Left lobe of liver (tissue), 2 donors: ENCODE data around the gene PRM2. TPM values are rescaled to one million over a fixed set of nuclear protein-coding genes. Genes with fewer than 3 reads are reported as not detected.
A peak's percentile ranks its signal among the peaks of the same experiment; 100 is the strongest.
"Not testable (repeated sequence)": the region's sequence is repeated elsewhere in the genome, so short reads cannot be mapped to it uniquely, and the experiment has no call there.

Experiments used
- ATAC-seq: fragments of 200-7000 bp; cut with Tn5 transposase; one replicate; pipeline ENCODE4 v1.9.1; 2020; ENCODE audit warnings: mild to moderate bottlenecking, moderate library complexity
- DNase-seq: peaks from one replicate; pipeline ENCODE4 v3.0.0-alpha.2; 2020; ENCODE audit warnings: low spot score
- total RNA-seq: library from RNA; stranded (reverse); gene quantifications from one replicate; pipeline ENCODE4 v1.2.1, GENCODE V29; 2021
- donor health status: DM: no; HTN: no; CAD: no; lungs with moderate emphysema.
- donor health status: DM: no; HTN: yes; CAD: no.

PRM2 gene
- total RNA-seq, 1 donor from 2014 or later, result not detected

- DNase-seq, result no peak
- ATAC-seq, result peak; percentile 12
Measured at GRCh38 chr16:11307639-11308492, 31.6 kb upstream of the PRM2 start.

GRCh38 chr16:11306997-11307638, 30.8 kb upstream of the PRM2 start:
- DNase-seq (peak; percentile 66), ATAC-seq (peak; percentile 86)

GRCh38 chr16:11306381-11306780, 30.1 kb upstream of the PRM2 start:
- ATAC-seq (no peak), DNase-seq (no peak)

DNA sequence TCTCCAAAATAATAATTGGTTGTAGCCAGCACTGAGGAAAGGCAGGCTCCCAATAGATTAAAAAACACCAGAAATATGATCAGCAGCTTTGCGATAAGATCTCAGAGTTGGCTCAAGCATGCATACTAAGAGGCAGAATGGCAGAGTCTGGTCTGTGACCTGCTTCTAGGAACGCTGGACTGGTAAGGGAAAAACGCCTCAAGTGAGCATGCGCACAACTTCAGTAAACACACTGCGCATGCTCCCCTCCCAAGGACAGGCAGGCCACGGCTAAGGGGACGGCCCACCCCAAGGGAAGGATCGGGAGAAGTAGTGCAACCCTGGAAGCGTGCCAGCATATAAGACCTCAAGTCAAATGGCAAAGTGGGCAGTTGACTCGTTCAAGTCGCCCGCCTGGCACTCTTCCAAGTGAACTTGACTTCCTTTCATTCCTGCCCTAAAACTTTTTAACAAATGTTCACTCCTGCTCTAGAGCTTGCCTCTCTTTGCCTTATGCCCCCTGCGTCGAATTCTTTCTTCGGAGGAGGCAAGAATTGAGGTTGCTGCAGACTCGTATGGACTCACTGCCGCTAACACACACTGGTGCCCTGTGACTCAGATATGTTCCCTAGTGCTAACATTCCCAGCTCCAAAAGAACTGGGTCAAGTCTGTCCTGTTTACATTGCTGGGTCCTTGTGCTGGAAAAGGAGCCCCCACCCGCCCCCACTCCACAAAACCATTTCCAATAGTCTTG, 27.3 kb upstream of the PRM2 start:
- no peak for ATAC-seq
- DNase-seq, result no peak

GRCh38 chr16:11302977-11303376, 26.7 kb upstream of the PRM2 start:
- ATAC-seq, result no peak
- no peak for DNase-seq

GRCh38 chr16:11301645-11302501, 25.6 kb upstream of the PRM2 start:
- DNase-seq (no peak), ATAC-seq (no peak)

DNA sequence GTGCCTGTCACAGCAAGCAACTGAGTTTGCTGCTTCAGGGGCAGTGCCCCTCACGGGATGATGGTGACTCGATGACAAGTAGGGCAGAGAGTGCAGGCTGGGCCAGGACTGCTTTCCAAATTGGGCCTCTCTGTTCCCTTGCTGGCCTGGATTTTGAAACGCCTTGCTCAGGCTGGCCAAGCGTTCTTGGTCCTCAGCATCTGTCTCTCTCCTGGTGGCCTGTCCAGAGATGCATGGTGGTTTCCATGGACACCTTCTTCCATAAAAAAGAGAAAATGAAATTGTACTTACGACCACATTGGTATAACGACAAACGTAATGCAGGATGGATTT, 24.2 kb upstream of the PRM2 start:
- DNase-seq (no peak), ATAC-seq (no peak)

DNA sequence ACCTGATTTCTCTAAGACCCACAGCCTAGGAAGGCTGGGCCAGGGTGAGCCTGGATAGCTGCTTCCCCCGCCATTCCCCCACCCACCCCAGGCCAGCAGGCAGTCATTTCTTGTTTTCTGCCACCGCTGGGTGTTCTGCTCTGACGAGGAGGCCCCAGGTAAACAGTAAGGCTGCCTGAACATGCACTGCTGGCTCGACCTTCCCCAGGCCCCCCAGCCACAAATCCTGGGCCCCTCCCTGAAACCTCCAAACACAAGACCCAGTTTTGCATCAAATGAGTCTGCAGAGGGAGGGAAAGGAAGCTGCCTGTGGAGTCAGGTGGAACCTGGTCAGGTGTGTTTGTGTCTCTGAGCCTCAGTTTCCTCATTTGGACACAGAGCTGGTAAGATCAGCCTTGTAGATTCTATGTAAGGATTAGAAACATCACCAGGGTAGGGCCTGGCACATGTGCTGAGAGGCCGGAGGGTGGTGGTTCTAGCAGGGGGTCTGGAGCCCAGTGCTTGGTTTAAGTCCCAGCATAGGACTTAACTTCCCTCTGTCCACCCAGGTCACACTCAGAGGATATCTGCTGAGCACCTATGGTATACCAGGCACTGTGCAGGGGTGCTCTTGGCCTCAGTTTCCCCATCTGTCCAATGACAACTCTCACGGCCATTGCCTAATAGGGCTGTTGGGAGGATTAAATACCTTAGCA, 23.7 kb upstream of the PRM2 start:
- DNase-seq, result no peak
- no peak for ATAC-seq

- ATAC-seq, DNase-seq: not testable (repeated sequence)
Measured at GRCh38 chr16:11298950-11299547, 22.8 kb upstream of the PRM2 start.

DNA sequence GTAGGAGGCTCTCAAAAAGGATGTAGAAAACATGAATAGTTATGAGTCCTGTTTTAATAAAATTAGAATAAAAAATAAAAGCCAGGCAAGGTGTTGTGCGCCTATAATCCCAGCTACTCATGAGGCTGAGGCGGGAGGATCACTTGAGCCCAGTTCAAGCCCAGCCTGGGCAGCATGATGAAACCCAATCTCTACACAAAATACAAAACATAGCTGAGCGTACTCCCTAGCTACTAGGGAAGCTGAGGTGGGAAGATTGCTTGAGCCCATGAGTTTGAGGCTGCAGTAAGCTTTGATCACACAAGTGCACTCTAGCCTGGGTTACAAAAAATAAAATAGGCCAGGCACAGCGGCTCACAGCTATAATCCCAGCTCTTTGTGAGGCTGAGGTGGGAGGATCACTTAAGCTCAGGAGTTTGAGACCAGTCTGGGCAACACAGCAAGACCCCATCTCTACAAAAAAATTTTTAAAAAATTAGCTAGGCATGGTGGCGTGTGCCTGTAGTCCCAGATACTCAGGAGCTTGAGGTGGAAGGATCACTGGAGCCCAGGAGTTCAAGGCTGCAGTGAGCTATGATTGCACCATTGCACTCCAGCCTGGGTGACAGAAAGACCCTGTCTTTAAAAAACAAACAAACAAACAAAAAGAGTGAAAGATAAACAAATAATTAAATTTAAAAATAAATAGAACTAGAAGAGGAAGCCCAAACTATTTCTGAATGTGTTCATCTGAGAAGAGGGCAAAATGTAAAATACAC, 22.0 kb upstream of the PRM2 start:
- DNase-seq, result no peak
- no peak for ATAC-seq

DNA sequence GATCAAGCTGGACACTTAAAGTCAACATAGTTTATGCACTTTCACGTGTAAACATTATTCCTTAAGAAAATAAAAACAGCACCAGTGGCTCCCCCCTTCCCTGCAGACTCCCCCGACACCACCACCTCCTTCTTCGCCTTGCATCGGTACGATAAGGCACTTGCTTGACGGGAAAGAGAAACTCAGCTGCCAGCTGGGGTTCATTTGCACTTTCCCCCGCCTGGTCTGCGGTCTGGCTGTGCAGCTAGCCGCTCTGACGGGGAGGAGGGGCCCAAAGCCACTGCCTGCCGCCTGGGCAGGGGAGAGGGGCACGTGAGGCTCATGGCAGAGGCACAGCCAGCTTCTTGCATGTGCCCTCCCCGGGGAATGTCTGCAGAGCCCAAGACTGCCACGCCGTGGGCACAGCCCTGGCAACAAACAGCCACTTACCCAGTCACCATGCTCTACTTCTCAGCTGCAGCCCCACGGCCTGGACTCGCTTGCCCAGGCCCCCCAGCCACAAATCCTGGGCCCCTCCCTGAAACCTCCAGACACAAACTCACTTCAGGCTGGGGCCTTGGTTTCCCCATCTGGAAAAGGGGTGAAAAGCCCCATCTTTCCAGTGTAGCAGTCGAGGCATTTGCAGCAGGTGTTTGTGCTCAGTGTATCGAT, 21.3 kb upstream of the PRM2 start:
- peak; percentile 87 for ATAC-seq
- DNase-seq, result peak; percentile 65

- DNase-seq, result no peak
- ATAC-seq, result peak; percentile 74
Measured at GRCh38 chr16:11296706-11297491, 20.6 kb upstream of the PRM2 start.

GRCh38 chr16:11296351-11296705, 20.0 kb upstream of the PRM2 start:
- ATAC-seq (no peak), DNase-seq (no peak)

- DNase-seq (no peak), ATAC-seq (no peak)
Measured at GRCh38 chr16:11295672-11296071, 19.4 kb upstream of the PRM2 start.

DNA sequence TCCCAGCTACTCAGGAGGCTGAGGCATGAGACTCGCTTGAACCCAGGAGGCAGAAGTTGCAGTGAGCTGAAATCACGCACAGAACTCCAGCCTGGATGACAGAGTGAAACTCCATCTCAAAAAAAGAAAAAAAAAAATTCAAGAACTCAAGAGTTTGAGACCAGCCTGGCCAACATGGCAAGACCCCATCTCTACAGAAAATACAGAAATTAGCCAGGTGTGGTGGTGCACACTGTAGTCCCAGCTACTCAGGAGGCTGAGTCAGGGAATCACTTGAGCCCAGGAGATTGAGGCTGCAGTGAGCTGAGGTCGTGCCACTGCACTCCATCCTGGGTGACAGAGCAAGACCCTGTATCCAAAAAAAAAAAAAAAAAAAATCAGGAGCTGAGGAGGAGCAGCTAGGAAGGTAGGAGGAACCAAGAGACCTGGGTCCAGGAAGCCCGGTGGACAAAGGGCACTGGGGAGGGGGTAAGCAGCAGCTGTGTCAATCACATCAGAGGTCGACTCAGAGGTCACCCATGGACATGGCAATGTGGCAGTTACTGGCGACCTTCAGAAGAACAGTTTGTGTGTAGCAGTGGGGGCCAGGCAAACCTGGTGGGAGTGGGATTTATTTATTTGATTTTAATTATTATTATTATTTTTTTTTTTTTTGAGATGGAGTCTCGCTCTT, 15.9 kb upstream of the PRM2 start:
- no peak for DNase-seq
- no peak for ATAC-seq

- ATAC-seq (no peak), DNase-seq (no peak)
Measured at GRCh38 chr16:11291091-11291703, 14.9 kb upstream of the PRM2 start.
